PC-3 (cell line): Measurements from ENCODE around the gene TMEM38A. TPM values are rescaled to one million over a fixed set of nuclear protein-coding genes. Genes with fewer than 3 reads are reported as not detected.

Experiments
- ATAC-seq: fragments of 200-7000 bp; cut with Tn5 transposase; 2 replicates; pipeline ENCODE4 v1.9.1; 2020; ENCODE audit warnings: mild to moderate bottlenecking, moderate library complexity
- BruUV-seq: library from RNA; stranded (reverse); fragments of 400-500 nt; replicated peaks from 2 replicates; lab custom pipeline; 2021; lab: Mats Ljungman, UMichigan
- CTCF ChIA-PET: fragments of 300-600 bp; sonication (Branson Sonifier 250); formaldehyde crosslinking; loops from one replicate; lab custom pipeline; 2022; ENCODE audit warnings: antibody characterized with exemption; lab: Charles Lee
- POLR2A ChIA-PET: fragments of 300-600 bp; sonication (Branson Sonifier 250); formaldehyde crosslinking; loops from one replicate; lab custom pipeline; 2022; ENCODE audit warnings: antibody characterized with exemption; ENCODE audit not compliant: unreplicated experiment; lab: Charles Lee
- DNase-seq: peaks from one replicate; pipeline ENCODE4 v3.0.0-alpha.2; 2015
- H2AFZ ChIP-seq: fragments of 300-600 bp; sonication (generic); 2 replicates; pipeline ENCODE4 v1.6.0; 2016; ENCODE audit warnings: antibody characterized with exemption, low read length
- H3F3A ChIP-seq: fragments of 300-600 bp; sonication (generic); one replicate; pipeline ENCODE4 v1.6.0; 2017; ENCODE audit warnings: antibody characterized with exemption, low read length, control low read depth, mild to moderate bottlenecking; ENCODE audit not compliant: unreplicated experiment
- H3K27ac ChIP-seq: fragments of 300-600 bp; sonication (generic); 2 replicates; pipeline ENCODE4 v1.5.1; 2016; ENCODE audit warnings: mild to moderate bottlenecking, low read length
- H3K27me3 ChIP-seq: fragments of 300-600 bp; sonication (generic); 2 replicates; pipeline ENCODE4 v1.6.1; 2016; ENCODE audit warnings: low read length, mixed read lengths
- H3K36me3 ChIP-seq: fragments of 300-600 bp; sonication (generic); 2 replicates; pipeline ENCODE4 v1.6.1; 2016; ENCODE audit warnings: low read depth, mixed run types, low read length, mixed read lengths
- H3K4me1 ChIP-seq: fragments of 300-600 bp; sonication (generic); 2 replicates; pipeline ENCODE4 v1.5.1; 2016; ENCODE audit warnings: low read length; ENCODE audit not compliant: insufficient read depth
- H3K4me2 ChIP-seq: fragments of 300-600 bp; sonication (generic); 2 replicates; pipeline ENCODE4 v1.6.0; 2016; ENCODE audit warnings: low read length
- H3K4me3 ChIP-seq: fragments of 300-600 bp; sonication (generic); 2 replicates; pipeline ENCODE4 v1.5.1; 2016; ENCODE audit warnings: mild to moderate bottlenecking, low read length, mixed read lengths
- H3K79me2 ChIP-seq: fragments of 300-600 bp; sonication (generic); 2 replicates; pipeline ENCODE4 v1.6.1; 2017; ENCODE audit warnings: low read length, mixed read lengths
- H3K9ac ChIP-seq: fragments of 300-600 bp; sonication (generic); 2 replicates; pipeline ENCODE4 v1.6.0; 2016; ENCODE audit warnings: mild to moderate bottlenecking, low read length
- H3K9me2 ChIP-seq: fragments of 300-600 bp; sonication (generic); replicated peaks from 2 replicates; pipeline ENCODE4 v1.6.1; 2016; ENCODE audit warnings: mixed run types, low read length, mixed read lengths
- H3K9me3 ChIP-seq: fragments of 300-600 bp; sonication (generic); 2 replicates; pipeline ENCODE4 v1.6.1; 2016; ENCODE audit warnings: low read length, mixed read lengths
- H4K20me1 ChIP-seq: fragments of 300-600 bp; sonication (generic); 2 replicates; pipeline ENCODE4 v1.6.1; 2016; ENCODE audit warnings: low read length, mixed read lengths
- CTCF ChIP-seq: fragments of 300-600 bp; sonication (generic); conservative IDR thresholded peaks from 2 replicates; pipeline ENCODE4 v1.5.1; 2017; ENCODE audit warnings: antibody characterized with exemption, low read depth, mild to moderate bottlenecking, low read length
- EZH2 ChIP-seq: fragments of 300-600 bp; sonication (generic); IDR thresholded peaks from one replicate; pipeline ENCODE4 v1.6.1; 2017; ENCODE audit warnings: antibody characterized with exemption, mild to moderate bottlenecking, low read length; ENCODE audit not compliant: unreplicated experiment
- EZH2phosphoT487 ChIP-seq: fragments of 300-600 bp; sonication (generic); IDR thresholded peaks from 2 replicates; pipeline ENCODE4 v1.6.1; 2018; ENCODE audit warnings: mild to moderate bottlenecking, antibody characterized with exemption, low read length, borderline replicate concordance
- intact Hi-C: fragments of 100-400 bp; cut with micrococcal nuclease; formaldehyde crosslinking; loops from 2 replicates; pipeline ENCODE4 v1.9.0; 2023
- total RNA-seq: library from RNA; depleted of rRNA; stranded (reverse); fragments of >200 nt; gene quantifications from 2 replicates; pipeline ENCODE4 v1.2.3, GENCODE V29; 2014

Gene TMEM38A
- total RNA-seq, 1 experiment from 2014 or later = 11.0 TPM

- CTCF ChIA-PET = interaction anchor here (0.6 kb wide), 1 partner anchor 13 kb away, joined by 3 read pairs; no protein-coding TSS in a partner anchor
- peaks cover 91% of the 10 kb centered on the region for H4K20me1 ChIP-seq
These were observed 47.1 kb upstream of the TMEM38A start for GRCh38 chr19:16613841-16614240.

GRCh38 chr19:16614941-16615340 lies 46.0 kb upstream of the TMEM38A start:
- Histone ChIP-seq H3K4me2 (no peak overlapping the region), H3K9ac (no peak overlapping the region), H3K9me3 (no peaks in the 10 kb centered on the region), H3K27ac (no peak overlapping the region), H3K36me3 (no peaks in the 10 kb centered on the region), H3K27me3 (no peaks in the 10 kb centered on the region), H4K20me1 (peaks cover 93% of the 10 kb centered on the region), H3F3A (no peaks in the 10 kb centered on the region), H3K4me3 (no peak overlapping the region), H2AFZ (no peak overlapping the region), H3K4me1 (peaks cover 6% of the 10 kb centered on the region; the same call in 1 of the 2 replicates), H3K9me2 (no peaks in the 10 kb centered on the region), H3K79me2 (peaks cover 100% of the 10 kb centered on the region)
- TF ChIP-seq EZH2 (no peak), EZH2phosphoT487 (no peak), CTCF (no peak)
- no peak for ATAC-seq
- intact Hi-C loops = no loop called here
- DNase-seq = peak; percentile 36
- no TSS peak for BruUV-seq
- ChIA-PET POLR2A (no interaction called here), CTCF (no interaction called here)

More at GRCh38 chr19:16613841-16614240, 47.1 kb upstream of the TMEM38A start:
- Histone ChIP-seq H3K4me3 (no peak overlapping the region), H3K9me2 (no peaks in the 10 kb centered on the region), H3F3A (no peaks in the 10 kb centered on the region), H3K9me3 (no peaks in the 10 kb centered on the region), H3K9ac (no peak overlapping the region), H3K4me1 (peaks cover 9% of the 10 kb centered on the region), H3K27ac (no peak overlapping the region), H3K4me2 (no peak overlapping the region), H2AFZ (no peak overlapping the region), H3K36me3 (no peaks in the 10 kb centered on the region), H3K79me2 (peaks cover 100% of the 10 kb centered on the region), H3K27me3 (no peaks in the 10 kb centered on the region)
- TF ChIP-seq CTCF (no peak), EZH2 (no peak), EZH2phosphoT487 (no peak)
- no peak for ATAC-seq
- no TSS peak for BruUV-seq
- intact Hi-C loops = no loop called here
- no peak for DNase-seq
- POLR2A ChIA-PET = no interaction called here

- no TSS peak for BruUV-seq
- no peaks in the 10 kb centered on the region for H3K9me2 ChIP-seq
- CTCF ChIA-PET = no interaction called here
- no peaks in the 10 kb centered on the region for H3F3A ChIP-seq
- no peaks in the 10 kb centered on the region for H3K9me3 ChIP-seq
- H3K27ac ChIP-seq = no peak overlapping the region
- H3K4me1 ChIP-seq = peaks cover 6% of the 10 kb centered on the region; the same call in 1 of the 2 replicates
- intact Hi-C loops = no loop called here
- no peak overlapping the region for H3K4me2 ChIP-seq
- peaks cover 100% of the 10 kb centered on the region for H3K79me2 ChIP-seq
- peaks cover 97% of the 10 kb centered on the region for H4K20me1 ChIP-seq
- H3K4me3 ChIP-seq = no peak overlapping the region
- TF ChIP-seq CTCF = no peak
- no peak for TF ChIP-seq EZH2
- no peak for TF ChIP-seq EZH2phosphoT487
- ATAC-seq (no peak; the same call in 1 of the 2 replicates), DNase-seq (no peak)
- no peaks in the 10 kb centered on the region for H3K36me3 ChIP-seq
- POLR2A ChIA-PET = no interaction called here
- no peaks in the 10 kb centered on the region for H3K27me3 ChIP-seq
- no peak overlapping the region for H3K9ac ChIP-seq
- no peak overlapping the region for H2AFZ ChIP-seq
These were observed 45.1 kb upstream of the TMEM38A start for GRCh38 chr19:16615808-16616207.
